C4-2B (cell line): ENCODE results near the gene NES.

Experiments used
- CTCF ChIP-seq: fragments of 450-650 bp; conservative IDR thresholded peaks from 2 replicates; pipeline ENCODE4 v1.5.1; 2017; ENCODE audit warnings: mild to moderate bottlenecking
- ZFX ChIP-seq: fragments of 450-650 bp; IDR thresholded peaks from 2 replicates; pipeline ENCODE4 v1.6.1; 2017

- no peak for TF ChIP-seq CTCF
- TF ChIP-seq ZFX = no peak
These were observed 6.4 kb downstream of the NES start for GRCh38 chr1:156670791-156671190.
